Activated T-cell treated with anti-CD3 and anti-CD28 coated beads, Interleukin-2, amount 50 U/mL, for 1 hour (primary cell): ENCODE data around the gene KCNJ2.
A peak's percentile ranks its signal among the peaks of the same experiment; 100 is the strongest.

Experiments
- DNase-seq: peaks from one replicate; pipeline ENCODE4 v3.0.0-alpha.2; 2020

The KCNJ2 gene

DNA sequence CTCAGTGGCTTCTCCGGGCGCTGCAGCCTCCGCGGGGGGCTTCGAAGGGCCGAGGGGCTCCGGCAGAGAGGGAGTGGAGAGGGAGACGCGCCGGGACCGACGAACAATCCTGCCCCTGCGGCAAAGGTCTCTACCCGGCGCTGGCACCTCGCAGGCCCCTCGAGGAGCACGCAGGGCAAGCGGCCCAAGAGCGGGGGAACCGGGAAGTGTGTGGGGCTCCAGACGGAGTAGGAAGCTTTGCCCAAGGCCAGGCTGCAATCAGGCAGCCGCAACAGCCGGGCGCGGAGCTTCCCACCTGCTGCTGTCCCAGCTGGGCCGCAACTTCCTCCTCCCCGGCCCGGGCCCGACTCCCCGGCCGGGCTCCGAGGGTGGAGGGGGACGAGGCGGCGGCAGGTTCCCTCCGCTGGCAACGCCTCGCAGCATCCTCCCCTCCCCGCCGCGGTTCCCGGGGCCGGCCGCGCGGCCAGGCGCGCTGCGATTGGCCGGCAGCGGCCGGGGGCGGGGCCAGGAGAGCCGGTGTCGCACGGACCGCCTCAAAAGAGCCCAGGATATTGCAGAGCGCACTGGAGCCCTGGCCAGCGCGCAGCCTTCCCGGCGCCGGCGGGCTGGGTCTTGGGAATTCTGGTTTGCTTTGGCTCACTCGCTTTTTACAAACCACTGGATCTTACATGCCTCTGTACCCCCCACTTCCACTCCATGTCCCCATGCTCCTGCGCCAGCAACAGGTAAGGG is at the start of gene KCNJ2:
Gene KCNJ2 (plus strand): TSS at position 556 of the 732 bp plus-strand sequence. CDS start 5,508 bp downstream, outside the sequence.
- peak; percentile 28 for DNase-seq

DNA sequence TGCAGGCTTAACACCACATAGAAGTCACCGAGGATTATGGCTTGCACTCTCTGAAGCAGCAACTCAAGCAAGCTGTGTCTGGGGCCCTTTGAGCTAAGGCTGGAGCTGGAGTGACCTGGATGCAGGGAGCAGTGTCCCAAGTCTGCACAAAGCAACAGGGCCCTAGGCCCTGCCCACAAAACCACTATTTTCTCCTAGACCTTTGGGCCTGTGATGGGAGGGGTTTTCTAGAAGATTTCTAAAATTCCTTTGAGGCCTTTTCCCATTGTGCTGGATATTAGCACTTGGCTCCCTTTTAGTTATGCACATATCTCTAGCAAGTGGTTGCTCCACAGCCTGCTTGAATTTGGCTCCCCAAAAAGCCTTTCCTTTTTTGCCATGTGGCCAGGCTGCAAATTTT is 49.8 kb upstream of the KCNJ2 start:
- DNase-seq: no peak

DNA sequence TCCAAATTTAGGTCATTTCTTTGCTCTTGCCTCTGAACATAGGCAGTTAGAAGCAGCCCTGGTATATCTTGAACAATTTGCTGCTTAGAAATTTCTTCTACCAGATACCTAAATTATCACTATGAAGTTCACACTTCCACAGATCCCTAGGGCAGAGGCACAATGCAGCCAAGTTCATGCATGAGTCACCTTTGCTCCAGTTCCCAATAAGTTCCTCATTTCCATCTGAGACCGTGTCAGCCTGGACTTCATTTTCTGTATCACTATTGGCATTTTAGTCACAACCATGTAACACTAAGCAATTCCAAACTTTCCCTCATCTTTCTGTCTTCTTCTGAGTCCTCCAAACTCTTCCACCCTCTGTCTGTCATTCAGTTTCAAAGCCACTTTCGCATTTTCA is 49.3 kb upstream of the KCNJ2 start:
- no peak for DNase-seq

DNA sequence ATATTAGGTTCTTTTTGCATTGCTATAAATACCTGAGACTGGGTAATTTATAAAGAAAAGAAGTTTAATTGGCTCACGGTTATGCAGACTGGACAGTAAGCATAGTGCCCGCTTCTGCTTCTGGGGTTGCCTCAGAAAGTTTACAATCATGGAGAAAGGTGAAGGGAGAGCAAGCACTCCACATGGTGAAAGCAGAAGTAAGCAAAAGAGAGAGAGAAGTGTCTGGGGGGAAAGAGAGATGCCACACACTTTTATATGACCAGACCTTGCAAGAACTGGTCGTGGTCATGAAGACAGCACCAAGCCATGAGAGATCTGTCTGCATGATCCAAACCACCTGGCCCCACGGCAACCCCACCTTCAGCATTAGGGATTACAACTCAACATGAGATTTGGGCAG is 48.9 kb upstream of the KCNJ2 start:
- DNase-seq: no peak

DNA sequence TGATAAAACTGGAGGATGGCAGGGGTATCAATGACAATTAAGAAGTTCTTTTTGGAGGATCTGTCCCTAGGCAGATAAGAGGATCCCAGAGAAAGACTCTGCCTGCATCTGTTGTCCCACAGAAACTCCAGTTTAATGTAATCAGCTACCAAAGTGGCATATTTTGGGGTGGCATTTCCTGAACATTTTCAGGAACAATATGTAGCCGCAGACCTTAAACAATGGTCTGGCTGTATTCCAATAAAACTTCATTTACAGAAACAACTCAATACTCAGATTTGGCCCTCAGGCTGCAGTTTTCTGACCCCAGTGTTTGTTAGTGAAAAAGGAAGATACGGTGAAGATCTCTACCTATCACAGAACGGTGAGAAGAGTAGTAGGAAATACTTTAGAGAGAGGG is 48.2 kb upstream of the KCNJ2 start:
- no peak for DNase-seq

DNA sequence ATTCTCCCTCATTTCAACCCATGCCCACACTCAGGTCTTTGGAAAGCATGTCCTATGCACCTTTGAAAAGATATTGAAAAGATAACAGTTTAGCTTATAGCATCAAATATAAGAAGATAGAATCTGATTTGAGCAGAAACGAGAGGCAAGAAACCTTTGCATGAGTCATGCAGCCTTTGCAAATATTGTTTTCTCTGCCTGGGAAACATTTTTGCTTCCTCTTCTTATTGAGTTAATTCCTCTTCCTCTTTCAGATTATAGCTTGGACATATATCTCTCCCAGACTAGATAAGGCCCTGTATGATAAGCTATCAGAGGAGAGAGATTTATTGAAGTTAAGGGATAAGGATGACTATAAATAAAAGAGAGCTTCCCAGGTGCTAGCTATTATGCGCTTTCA is 46.1 kb upstream of the KCNJ2 start:
- DNase-seq: no peak

DNA sequence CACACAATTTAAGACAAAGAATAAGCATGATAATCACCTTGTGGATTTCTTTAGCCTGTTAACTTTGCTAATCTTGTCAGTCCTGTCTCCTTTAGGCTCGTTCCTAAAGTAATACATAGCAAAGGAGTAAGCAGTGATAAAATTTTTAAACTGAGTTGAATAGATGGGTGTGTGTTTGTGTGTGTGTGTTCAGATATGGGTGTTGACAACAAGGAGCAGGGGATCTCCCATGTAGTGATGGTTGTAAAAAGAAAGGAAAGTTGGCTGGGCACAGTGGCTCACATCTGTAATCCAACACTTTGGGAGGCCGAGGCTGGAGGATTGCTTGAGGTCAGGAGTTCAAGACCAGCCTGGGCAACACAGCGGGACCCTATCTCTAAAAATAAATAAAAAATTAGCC is 44.6 kb upstream of the KCNJ2 start:
- DNase-seq: no peak

DNA sequence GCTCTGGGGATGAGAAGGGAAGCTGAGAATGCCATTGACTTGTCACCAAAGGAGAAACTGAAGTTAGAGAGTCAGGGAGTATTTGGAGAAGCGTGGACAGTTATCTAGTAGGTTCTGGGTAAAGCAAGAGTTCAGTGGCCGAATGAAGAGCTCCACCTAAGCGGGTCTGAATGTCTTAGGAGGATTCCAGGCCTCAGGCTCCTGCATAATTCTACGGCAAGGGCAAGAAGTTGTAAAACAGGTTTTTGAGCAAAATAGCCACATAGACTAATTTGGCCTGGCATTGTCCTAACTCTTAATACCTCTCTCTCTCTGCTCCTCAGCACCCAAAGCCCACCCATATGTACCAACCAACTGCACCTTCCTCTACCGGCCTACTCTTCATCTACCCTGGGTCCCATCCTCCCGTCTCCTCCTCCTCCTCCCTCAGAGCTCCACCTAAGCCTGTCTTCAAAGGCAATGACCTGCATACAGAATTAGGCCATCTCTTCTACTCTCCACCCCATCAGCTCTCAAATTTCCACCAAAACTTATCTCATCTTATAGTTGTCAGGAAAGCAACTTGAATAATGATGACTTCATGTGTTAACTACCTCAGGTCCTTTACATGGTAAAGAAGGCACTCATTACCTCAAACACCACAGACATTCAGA is 42.0 kb upstream of the KCNJ2 start:
- DNase-seq: no peak

DNA sequence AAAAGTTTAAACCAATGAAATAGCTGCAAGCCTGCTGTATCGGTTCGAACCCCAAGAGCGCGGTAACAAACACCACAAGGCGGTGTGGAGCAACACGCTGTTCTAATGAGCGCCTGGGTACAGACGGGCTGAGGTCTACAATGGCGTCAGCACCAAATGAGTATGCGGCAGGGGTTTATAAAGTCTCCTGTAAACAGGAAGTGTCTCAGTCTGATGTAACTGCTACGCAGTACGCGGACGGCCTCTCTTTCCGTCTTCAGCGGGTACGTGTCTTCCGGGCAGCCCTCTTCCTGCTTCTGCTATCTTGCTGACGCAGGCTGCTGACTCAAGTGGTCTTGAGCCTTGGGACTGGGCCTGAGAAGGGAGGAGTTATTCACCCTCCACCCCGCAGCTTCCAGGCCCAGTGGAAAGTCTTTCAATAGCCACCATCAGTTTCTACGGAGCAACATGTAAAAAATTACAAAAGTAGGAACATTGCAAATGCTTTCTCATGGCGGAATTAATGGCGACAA is 40.5 kb upstream of the KCNJ2 start:
- DNase-seq: no peak

DNA sequence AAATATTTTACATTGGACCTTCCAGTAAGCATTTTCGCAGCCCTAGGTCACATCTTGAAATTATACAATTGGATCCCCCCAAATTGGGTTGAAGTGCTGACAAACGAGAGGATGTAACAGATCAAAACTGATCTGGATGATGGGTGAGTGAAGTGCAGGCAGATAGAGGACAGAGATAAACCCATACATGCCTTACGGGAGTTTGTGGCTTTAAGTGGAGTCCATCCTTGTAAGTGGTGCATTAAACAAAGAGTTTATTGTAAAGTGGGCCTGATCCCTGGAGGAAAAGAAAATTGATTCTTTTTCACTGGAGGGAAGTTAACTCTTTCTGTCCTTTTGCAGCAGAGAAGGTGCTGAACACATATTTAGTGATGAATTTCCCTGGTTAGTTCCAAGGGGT is 39.0 kb upstream of the KCNJ2 start:
- DNase-seq: no peak

DNA sequence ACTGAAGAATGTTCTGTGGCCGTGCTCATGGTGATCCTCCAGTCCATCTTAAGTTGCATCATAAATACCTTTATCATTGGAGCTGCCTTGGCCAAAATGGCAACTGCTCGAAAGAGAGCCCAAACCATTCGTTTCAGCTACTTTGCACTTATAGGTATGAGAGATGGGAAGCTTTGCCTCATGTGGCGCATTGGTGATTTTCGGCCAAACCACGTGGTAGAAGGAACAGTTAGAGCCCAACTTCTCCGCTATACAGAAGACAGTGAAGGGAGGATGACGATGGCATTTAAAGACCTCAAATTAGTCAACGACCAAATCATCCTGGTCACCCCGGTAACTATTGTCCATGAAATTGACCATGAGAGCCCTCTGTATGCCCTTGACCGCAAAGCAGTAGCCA is 36.8 kb upstream of the KCNJ2 start:
- no peak for DNase-seq

DNA sequence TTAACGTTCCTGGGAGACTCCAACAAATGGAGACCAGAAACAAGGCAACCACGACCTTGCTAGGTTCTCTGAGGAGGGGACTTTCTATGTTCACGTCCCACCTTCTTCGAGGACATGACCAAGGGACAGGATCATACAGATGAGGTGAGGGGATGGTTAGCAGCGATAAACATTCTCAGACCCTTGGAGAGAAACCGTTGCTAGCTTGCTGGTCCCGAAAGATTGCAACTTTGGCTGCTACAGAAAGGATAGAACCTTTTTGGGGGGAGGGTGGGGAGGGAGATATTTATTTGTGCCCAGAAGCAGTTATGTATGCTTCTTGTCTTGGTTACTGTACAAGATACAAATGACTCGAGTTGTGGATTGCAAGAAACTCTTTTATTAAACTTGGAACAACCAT is 35.3 kb upstream of the KCNJ2 start:
- no peak for DNase-seq

DNA sequence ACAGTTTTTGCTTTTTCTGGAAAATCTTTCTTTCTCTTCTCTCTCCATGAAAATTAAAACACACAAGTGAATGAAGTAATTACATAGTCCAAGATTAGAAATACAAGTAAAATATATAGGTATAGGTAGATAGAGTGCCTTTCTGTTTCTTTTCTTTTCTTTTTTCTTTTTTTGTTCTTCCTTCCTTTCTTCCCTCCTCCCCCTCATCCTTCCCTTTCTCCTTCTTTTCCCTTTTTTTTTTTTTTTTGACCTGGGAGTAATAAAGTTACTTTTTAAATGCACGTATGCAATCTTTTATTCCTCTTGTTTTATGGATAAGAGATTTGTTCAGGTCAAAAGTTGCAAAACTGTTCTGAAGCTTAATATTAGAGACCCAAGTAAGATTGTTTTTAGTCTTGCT is 34.6 kb upstream of the KCNJ2 start:
- no peak for DNase-seq

DNA sequence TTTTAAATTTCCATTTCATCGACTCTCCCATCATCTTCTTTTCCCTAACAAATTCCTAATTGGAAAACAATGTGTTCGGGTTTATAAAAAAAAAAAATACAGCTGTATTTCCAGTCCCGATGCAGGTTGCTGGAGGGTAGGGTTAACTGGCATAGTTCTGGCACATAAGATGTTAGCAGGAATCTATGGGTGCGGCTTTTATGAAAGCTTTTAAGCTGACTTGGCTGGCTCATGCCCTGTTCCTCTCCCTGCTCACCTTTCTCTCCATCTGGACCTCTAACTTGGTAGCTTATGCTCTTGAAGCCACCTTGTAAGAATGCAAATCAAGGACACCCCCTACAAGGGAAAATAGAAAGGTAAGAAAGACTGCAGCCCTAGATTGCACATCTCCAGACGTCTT is 33.2 kb upstream of the KCNJ2 start:
- no peak for DNase-seq

DNA sequence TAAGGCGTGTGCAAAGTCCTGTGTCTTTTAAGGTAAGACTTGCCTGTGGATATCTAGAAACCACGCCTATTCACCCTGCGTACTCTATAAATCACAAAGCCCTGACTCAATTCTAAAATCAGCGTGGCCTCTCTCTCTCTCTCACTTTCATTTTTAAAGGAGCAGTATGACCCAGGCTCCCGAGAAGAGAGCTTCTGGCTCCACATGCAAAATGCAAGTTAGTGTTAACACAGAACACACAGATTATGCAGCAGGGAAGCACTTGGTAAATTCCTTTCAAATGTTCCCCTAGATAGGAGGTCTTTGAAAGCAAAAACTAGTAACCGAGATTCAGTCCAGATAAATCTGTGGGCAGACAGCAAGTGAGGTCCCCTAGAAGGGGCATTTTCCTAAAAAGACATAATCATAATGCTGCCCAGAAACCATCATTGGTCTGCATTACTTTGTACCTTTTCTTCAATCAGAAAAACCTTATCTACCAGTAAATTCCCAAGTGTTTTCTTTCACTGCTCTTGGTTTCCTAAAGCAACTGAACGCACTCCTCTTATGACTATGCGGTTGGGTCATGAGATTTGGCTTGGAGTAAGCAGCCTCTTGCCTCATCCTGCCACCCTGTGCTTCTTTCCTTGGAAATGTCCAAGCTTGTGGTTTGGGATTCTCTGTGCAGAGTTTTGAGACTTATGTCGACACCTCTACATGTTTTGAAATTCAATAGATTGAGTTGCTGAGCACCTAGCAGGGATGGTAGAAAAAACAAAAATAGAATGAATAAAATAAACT is 31.7 kb upstream of the KCNJ2 start:
- no peak for DNase-seq

DNA sequence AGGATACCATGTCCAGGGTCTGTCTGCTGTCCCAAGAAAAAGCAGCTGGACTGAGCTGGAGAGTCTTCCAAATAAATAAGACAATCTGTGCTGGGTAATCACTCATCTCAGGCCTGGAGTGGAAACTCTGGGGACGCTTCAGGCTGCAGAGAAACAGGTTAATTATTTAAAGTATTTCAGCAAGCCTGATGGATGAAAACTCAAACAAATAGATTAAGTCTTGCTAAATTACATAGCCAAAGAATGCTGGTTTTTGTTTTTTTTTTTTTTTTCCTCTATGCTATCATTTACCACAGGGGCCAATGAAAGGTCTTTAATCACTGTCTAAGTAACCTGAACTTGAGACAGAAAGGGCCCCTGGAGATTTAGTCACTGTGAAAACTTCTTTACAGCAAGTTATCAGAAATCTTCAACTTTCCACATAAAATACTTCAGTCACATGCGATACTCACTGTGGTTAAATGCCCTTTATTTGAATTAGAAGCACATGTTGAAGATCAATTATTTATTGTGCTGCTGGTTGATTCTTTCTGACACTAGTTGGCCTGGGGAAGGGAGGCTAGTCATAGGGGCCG is 31.0 kb upstream of the KCNJ2 start:
- no peak for DNase-seq

DNA sequence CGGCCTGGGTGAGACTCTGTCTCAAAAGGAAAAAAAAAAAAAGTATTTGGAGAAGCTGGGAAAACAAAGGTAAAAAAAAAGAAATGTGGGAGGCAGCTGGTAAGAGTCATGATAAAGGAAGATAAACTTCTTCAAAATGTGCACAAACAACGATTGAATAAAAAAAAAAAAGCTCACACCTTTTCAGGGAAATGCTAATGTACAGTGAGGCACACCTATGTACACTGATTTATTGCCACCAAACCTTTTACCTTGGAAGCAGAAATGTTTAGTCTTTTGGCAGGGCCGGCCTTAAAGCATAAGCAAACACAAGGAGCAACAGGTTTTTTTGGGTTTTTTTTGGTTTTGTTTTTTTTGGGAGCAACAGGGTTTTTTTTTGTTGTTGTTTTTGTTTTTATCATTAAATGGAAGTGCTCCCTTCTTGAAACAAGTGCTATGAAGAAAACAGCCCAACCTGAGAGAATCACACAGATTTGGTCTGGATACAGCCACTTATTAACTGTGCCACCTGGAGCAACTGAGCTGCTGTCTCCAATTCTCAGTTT is 29.8 kb upstream of the KCNJ2 start:
- DNase-seq: no peak

DNA sequence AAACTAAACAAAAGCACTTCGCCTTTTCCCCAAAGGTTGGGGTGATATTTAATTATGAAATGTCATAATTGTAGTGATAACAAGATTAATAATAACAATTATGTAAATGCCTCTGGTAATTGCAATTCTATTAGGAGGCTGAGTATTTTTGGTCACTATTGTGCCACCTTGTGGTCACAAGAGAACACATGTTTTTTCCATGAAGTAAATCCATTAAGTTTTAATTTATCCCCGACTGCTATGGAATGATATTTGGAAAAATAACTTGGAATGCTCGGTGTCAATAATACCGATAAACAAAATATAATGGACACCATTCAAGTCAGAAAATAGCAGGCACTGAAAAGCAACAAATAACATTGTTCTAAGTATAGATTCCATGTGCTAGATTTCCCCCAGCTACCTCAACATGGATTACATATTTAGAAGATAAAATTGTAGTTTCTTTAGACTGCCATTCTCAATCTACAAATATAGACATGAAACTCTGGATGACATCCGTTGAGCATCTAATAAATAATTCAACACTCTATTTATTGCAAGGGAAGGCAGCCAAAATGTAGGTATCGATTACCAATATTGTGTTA is 25.0 kb upstream of the KCNJ2 start:
- DNase-seq: no peak

DNA sequence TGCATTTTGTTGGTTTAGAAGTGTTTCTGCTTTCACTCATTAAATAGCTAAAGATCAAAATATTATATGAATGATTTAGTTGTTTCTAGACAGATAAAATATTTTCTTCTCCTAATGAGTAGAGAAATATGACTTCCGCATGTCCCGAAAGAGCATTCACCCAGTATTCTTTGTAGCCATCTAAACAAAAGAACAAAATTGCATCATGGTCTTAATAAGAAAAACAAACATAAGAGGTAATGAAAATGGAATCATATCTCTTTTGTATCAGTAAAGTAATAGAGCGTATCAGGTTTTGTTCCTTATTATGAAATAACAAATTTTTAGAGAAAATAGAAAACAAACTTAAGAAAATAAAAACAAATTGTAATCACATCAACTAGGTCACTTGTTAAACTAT is 16.1 kb upstream of the KCNJ2 start:
- DNase-seq: no peak

DNA sequence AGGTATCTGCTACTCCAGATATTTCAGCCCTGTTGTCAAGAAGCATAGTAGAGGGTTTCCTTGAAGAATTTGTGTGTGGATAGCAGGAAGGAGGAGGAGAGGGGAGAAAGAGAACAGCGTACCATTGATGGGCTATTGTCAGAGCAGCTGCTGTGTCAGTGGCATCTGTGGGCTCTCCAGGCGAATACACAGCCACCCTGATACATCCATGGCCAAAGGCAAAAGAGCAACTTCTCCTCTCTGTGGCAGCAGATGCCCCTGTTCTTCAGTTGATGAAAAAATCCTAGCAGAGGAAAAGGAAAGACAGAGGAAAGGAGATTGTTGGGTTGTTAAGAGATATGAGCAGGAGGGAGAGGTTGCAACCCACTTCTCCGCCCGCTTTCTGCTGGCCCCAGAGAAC is 12.2 kb upstream of the KCNJ2 start:
- DNase-seq: no peak

DNA sequence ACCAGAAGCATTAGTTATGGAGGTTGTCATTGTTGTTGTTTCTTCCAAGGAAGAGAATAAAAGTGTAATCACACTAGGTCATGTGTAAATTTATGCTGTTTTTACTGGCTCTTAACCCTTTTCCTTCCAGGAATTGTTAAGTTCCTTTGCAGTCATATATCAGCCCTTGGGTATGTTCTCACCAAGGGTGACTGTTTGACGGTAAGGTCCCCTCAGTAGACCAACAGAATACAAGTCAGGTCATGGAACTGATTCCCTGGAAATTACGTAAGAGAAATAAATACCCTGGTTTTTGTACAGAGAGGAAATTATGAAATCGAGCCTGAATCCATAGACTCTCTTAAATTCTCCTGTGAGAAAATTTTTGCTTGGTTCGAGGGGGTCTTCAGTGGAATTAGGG is 11.2 kb upstream of the KCNJ2 start:
- no peak for DNase-seq

DNA sequence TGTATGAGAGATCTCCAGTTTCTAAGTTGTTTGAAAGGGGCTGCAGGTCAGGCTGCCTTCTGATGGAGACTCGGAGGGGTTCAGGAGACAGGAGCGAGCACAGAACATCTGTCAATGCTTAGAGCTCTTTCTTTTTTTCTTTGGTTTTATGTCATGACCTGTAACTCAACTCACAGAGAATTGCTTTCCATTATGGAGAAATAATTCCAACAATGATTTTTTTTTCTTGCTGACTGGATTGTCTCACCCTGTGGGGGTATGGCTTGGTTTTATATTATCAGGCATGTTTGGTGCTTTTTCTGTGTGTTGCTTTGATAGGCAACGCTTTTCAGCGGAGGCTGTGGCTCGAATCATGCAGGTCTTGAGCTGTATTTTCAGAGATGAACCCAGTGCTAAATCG is 10.7 kb upstream of the KCNJ2 start:
- no peak for DNase-seq

DNA sequence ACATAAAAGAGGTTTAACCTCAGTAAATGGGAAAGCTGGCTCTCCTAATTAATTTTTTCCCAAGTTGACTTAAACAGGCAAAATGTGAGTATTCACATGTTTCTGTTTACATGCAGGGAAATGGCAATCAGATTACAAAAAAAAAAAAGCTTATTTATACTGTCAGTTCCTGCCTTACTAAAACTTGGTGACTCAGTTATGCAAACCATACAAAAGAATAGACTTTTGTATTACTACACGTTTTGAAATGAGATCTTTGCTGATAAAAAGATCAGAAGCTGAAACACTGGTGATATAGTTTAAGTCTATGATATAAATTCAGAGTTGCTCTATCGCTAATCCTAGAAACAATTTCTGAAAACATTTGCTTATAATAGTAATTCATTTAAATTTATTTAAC is 9.4 kb upstream of the KCNJ2 start:
- no peak for DNase-seq
